Caco-2 (cell line): Measurements from ENCODE around the gene TCERG1L. TPM values are rescaled to one million over a fixed set of nuclear protein-coding genes. Genes with fewer than 3 reads are reported as not detected.

Experiments
- BruUV-seq: library from RNA; stranded (reverse); fragments of 400-500 nt; replicated peaks from 2 replicates; lab custom pipeline; 2021; lab: Mats Ljungman, UMichigan
- CTCF ChIA-PET: fragments of 300-600 bp; sonication (Branson Sonifier 250); formaldehyde crosslinking; loops from one replicate; lab custom pipeline; 2022; ENCODE audit warnings: antibody characterized with exemption; lab: Charles Lee
- POLR2A ChIA-PET: fragments of 300-600 bp; sonication (Branson Sonifier 250); formaldehyde crosslinking; loops from one replicate; lab custom pipeline; 2022; ENCODE audit warnings: antibody characterized with exemption; lab: Charles Lee
- DNase-seq, 2 experiments: peaks; one replicate each; pipeline versions ENCODE4 v3.0.0 to v3.0.0-alpha.2; 2020 to 2022
- H3K27me3 ChIP-seq: replicated peaks from 2 replicates; pipeline ENCODE4 v1.6.0; 2011; ENCODE audit warnings: low read length; ENCODE audit not compliant: control insufficient read depth, insufficient read depth
- H3K36me3 ChIP-seq: 2 replicates; pipeline ENCODE4 v1.5.1; 2011; ENCODE audit warnings: low read length; ENCODE audit not compliant: control insufficient read depth, insufficient read depth
- H3K4me1 ChIP-seq: fragments of 250-450 bp; sonication (Bioruptor Pico); 2 replicates; pipeline ENCODE4 v1.5.1; 2020; ENCODE audit warnings: mild to moderate bottlenecking
- H3K4me3 ChIP-seq: 2 replicates; pipeline ENCODE4 v1.5.1; 2011; ENCODE audit warnings: low read depth, mild to moderate bottlenecking, control low read depth, low read length
- H3K9me3 ChIP-seq: fragments of 250-450 bp; sonication (Bioruptor Pico); 2 replicates; pipeline ENCODE4 v1.5.1; 2020; ENCODE audit warnings: mild to moderate bottlenecking, moderate library complexity
- H3K27ac Mint-ChIP-seq: one replicate; pipeline ENCODE4 v1.8.0; 2022; ENCODE audit warnings: mixed read lengths; ENCODE audit not compliant: unreplicated experiment
- H3K27me3 Mint-ChIP-seq: one replicate; pipeline ENCODE4 v1.8.0; 2022; ENCODE audit warnings: mixed read lengths; ENCODE audit not compliant: insufficient read depth, unreplicated experiment
- H3K36me3 Mint-ChIP-seq: one replicate; pipeline ENCODE4 v1.8.0; 2022; ENCODE audit warnings: mild to moderate bottlenecking, mixed read lengths; ENCODE audit not compliant: insufficient read depth, unreplicated experiment
- H3K4me1 Mint-ChIP-seq: one replicate; pipeline ENCODE4 v1.8.0; 2022; ENCODE audit warnings: low read depth, mixed read lengths; ENCODE audit not compliant: unreplicated experiment
- H3K4me3 Mint-ChIP-seq: one replicate; pipeline ENCODE4 v1.8.0; 2022; ENCODE audit warnings: mild to moderate bottlenecking, moderate library complexity, mixed read lengths; ENCODE audit not compliant: unreplicated experiment
- H3K9me3 Mint-ChIP-seq: one replicate; pipeline ENCODE4 v1.8.0; 2022; ENCODE audit warnings: mixed read lengths; ENCODE audit not compliant: unreplicated experiment
- intact Hi-C: fragments of 100-400 bp; cut with micrococcal nuclease; formaldehyde crosslinking; loops from one replicate; pipeline ENCODE4 v1.10.0; 2022; ENCODE audit not compliant: unreplicated experiment
- total RNA-seq: library from RNA; stranded (reverse); gene quantifications from 2 replicates; pipeline ENCODE4 v1.2.3, GENCODE V29; 2022
- TF ChIP-seq, protein P1 (sequence below), 2 experiments: fragments of 200-600 bp in 1 of 2; IDR thresholded peaks; 1 replicate in 1 of 2; 2 replicates in 1 of 2; pipeline versions ENCODE4 v1.5.1 to v1.8.0; 2011 to 2022; ENCODE audit warnings: antibody characterized with exemption in 1 of 2, control low read depth in 1 of 2, inconsistent platforms in 1 of 2, low read depth in 1 of 2, low read length in 1 of 2, mild to moderate bottlenecking in 1 of 2, moderate library complexity in 1 of 2; ENCODE audit not compliant: insufficient read depth in 1 of 2, severe bottlenecking in 1 of 2, unreplicated experiment in 1 of 2

The TCERG1L gene
- total RNA-seq, 1 experiment from 2014 or later: not detected

DNA sequence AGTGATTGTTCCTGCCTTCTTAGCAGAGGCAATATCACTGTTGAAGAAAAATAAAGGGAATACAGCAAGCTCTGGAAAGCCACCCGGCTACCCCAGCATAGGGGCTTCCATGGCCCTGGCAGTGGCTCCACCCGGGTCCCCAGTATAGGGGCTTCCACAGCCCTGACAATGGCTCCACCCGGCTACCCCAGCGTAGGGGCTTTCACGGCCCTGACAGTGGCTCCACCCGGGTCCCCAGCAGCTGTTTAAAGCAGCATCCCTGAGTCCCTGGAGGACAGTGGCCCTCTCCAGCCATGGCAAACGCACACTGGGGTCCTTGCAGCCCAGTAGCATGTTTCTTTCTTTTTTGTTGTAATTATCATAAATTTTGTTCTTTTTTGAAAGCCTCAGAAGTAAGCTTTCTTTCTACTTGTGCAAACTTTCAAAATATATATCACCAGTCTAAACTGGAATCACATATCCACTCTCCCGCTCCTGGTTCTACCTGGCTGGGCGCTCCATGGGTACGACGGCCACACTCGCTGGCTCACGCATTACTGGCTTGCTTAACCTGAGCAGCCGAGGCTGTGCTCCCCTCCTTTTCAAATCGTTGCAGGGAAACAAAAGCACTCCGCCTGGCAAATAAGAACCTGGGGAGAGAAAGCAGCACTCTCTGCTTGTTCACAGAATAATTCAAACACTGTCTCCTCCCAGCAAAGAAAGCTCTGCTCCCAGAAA is 62.1 kb downstream of the TCERG1L start:
- POLR2A ChIA-PET: no interaction called here
- H3K9me3 Mint-ChIP-seq: peaks cover 8% of the 10 kb centered on the region
- CTCF ChIA-PET: no interaction called here
- no peak overlapping the region for H3K4me3 ChIP-seq
- H3K4me1 ChIP-seq: no peaks in the 10 kb centered on the region
- no peaks in the 10 kb centered on the region for H3K4me1 Mint-ChIP-seq
- H3K4me3 Mint-ChIP-seq: no peak overlapping the region
- H3K9me3 ChIP-seq: no peaks in the 10 kb centered on the region
- DNase-seq: no peak
- H3K36me3 Mint-ChIP-seq: no peaks in the 10 kb centered on the region
- intact Hi-C loops: no loop called here
- peaks cover 8% of the 10 kb centered on the region for H3K27me3 Mint-ChIP-seq
- H3K27me3 ChIP-seq: no peaks in the 10 kb centered on the region
- no peaks in the 10 kb centered on the region for H3K36me3 ChIP-seq
- no peak overlapping the region for H3K27ac Mint-ChIP-seq
- no TSS peak for BruUV-seq
- TF ChIP-seq, protein P1, sequence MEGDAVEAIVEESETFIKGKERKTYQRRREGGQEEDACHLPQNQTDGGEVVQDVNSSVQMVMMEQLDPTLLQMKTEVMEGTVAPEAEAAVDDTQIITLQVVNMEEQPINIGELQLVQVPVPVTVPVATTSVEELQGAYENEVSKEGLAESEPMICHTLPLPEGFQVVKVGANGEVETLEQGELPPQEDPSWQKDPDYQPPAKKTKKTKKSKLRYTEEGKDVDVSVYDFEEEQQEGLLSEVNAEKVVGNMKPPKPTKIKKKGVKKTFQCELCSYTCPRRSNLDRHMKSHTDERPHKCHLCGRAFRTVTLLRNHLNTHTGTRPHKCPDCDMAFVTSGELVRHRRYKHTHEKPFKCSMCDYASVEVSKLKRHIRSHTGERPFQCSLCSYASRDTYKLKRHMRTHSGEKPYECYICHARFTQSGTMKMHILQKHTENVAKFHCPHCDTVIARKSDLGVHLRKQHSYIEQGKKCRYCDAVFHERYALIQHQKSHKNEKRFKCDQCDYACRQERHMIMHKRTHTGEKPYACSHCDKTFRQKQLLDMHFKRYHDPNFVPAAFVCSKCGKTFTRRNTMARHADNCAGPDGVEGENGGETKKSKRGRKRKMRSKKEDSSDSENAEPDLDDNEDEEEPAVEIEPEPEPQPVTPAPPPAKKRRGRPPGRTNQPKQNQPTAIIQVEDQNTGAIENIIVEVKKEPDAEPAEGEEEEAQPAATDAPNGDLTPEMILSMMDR (IDR thresholded peaks at IDR 0.05; ENCODE audit: insufficient read depth in 1 of 2, low read depth in 1 of 2, low read length in 1 of 2, severe bottlenecking in 1 of 2, unreplicated experiment in 1 of 2): no peak

DNA sequence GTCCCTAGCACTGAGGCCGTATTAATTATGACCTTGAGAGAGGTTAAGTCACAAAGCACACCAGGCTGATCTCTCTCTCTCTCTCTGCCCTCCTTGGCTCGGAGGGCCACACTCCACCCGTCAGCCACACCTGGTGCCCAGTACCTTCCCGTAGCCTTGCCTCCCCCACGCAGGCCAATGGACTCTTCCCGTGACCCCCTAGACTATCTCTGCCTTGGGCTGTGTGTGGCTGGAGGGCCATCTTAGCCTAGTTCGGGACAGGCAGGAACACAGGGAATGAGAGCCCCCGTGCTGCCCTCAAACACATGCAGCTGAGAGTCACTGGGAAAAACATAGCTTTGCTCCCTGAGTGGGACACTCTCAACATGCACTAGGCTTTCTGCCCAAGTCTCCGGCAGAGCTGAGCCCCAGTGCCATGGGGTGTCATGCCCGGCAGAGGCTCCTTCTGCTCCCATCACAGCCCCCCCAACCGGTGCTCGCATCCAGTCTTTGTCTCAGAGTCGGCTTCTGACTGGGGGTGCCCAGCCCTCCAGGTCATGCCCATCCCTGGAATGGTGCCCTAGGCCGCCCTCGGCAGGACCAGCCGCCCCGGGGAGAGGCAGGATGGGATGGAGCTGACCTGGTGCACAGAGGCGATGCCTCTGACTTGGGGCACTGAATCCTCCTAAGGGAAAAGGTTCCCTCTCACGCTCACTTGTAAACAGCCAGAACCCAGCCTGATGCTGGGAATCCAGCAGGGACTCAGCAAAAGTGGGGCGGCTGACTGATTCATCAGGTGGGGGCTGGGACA is 63.0 kb downstream of the TCERG1L start:
- Histone ChIP-seq H3K4me1 (no peaks in the 10 kb centered on the region), H3K27me3 (no peaks in the 10 kb centered on the region), H3K9me3 (no peaks in the 10 kb centered on the region), H3K36me3 (no peaks in the 10 kb centered on the region), H3K4me3 (no peak overlapping the region)
- Mint-ChIP-seq H3K27me3 (peaks cover 4% of the 10 kb centered on the region), H3K36me3 (no peaks in the 10 kb centered on the region), H3K4me3 (no peak overlapping the region), H3K27ac (no peak overlapping the region), H3K9me3 (peaks cover 2% of the 10 kb centered on the region), H3K4me1 (no peaks in the 10 kb centered on the region)
- no peak for DNase-seq
- TF ChIP-seq, protein P1 (IDR thresholded peaks at IDR 0.05; ENCODE audit: insufficient read depth in 1 of 2, low read depth in 1 of 2, low read length in 1 of 2, severe bottlenecking in 1 of 2, unreplicated experiment in 1 of 2): no peak
- intact Hi-C loops: no loop called here
- POLR2A ChIA-PET: no interaction called here
- CTCF ChIA-PET: no interaction called here
- BruUV-seq: no TSS peak

DNA sequence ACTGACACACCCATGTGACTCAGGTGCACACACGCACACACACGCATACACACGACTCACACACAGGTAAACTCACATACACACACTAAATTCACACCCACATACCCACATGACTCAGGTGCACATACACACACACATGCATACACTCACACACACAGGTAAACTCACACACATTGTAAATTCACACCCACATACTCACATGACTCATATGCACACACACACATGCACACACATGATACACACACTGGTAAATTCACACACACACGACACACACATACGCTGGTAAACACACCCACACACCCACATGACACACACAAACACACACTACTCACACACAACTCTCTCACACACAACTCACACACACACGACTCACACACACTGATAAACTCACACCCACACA is 63.6 kb downstream of the TCERG1L start:
- no peaks in the 10 kb centered on the region for H3K9me3 ChIP-seq
- no peaks in the 10 kb centered on the region for H3K9me3 Mint-ChIP-seq
- peaks cover 3% of the 10 kb centered on the region for H3K27me3 Mint-ChIP-seq
- no peak overlapping the region for H3K4me3 ChIP-seq
- no peaks in the 10 kb centered on the region for H3K4me1 Mint-ChIP-seq
- H3K27ac Mint-ChIP-seq: no peak overlapping the region
- ChIA-PET POLR2A (no interaction called here), CTCF (no interaction called here)
- H3K4me1 ChIP-seq: no peaks in the 10 kb centered on the region
- no peak overlapping the region for H3K4me3 Mint-ChIP-seq
- H3K27me3 ChIP-seq: no peaks in the 10 kb centered on the region
- TF ChIP-seq, protein P1 (IDR thresholded peaks at IDR 0.05; ENCODE audit: insufficient read depth in 1 of 2, low read depth in 1 of 2, low read length in 1 of 2, severe bottlenecking in 1 of 2, unreplicated experiment in 1 of 2): no peak
- H3K36me3 ChIP-seq: no peaks in the 10 kb centered on the region
- DNase-seq: no peak
- H3K36me3 Mint-ChIP-seq: no peaks in the 10 kb centered on the region
- BruUV-seq: no TSS peak
- intact Hi-C loops: no loop called here
